Activated T-helper 17 cell treated with anti-CD3 and anti-CD28 coated beads, Interleukin-2, amount 50 U/mL, for 72 hours (primary cell): ENCODE measurements around the gene TTC39C. TPM values are rescaled to one million over a fixed set of nuclear protein-coding genes. Genes with fewer than 3 reads are reported as not detected.
A peak's percentile ranks its signal among the peaks of the same experiment; 100 is the strongest.

ENCODE experiments used
- ATAC-seq: fragments of 150-1000 bp; cut with Tn5 transposase; replicated peaks from 2 replicates; pipeline ENCODE4 v1.10.0; 2021; ENCODE audit warnings: mild to moderate bottlenecking, moderate library complexity
- H3K27ac Mint-ChIP-seq: one replicate; pipeline ENCODE4 v1.8.0; 2022; ENCODE audit warnings: mixed read lengths
- H3K27me3 Mint-ChIP-seq: one replicate; pipeline ENCODE4 v1.8.0; 2022; ENCODE audit warnings: mixed read lengths
- H3K36me3 Mint-ChIP-seq: one replicate; pipeline ENCODE4 v1.8.0; 2022; ENCODE audit warnings: low read depth, mild to moderate bottlenecking, mixed read lengths
- H3K4me1 Mint-ChIP-seq: one replicate; pipeline ENCODE4 v1.8.0; 2022; ENCODE audit warnings: mixed read lengths
- H3K4me3 Mint-ChIP-seq: one replicate; pipeline ENCODE4 v1.8.0; 2022; ENCODE audit warnings: mild to moderate bottlenecking, mixed read lengths
- H3K9me3 Mint-ChIP-seq: one replicate; pipeline ENCODE4 v1.8.0; 2022; ENCODE audit warnings: mixed read lengths
- total RNA-seq, 2 donors: library from RNA; stranded (reverse); gene quantifications; one replicate each; pipeline ENCODE4 v1.2.3, GENCODE V29; 2022

TTC39C gene
- total RNA-seq, 2 donors from 2014 or later, result 59.6 to 76.7 TPM

- Mint-ChIP-seq H3K9me3 (no peaks in the 10 kb centered on the region), H3K27ac (no peak overlapping the region), H3K36me3 (no peaks in the 10 kb centered on the region), H3K4me3 (no peak overlapping the region), H3K4me1 (no peaks in the 10 kb centered on the region), H3K27me3 (no peaks in the 10 kb centered on the region)
- ATAC-seq, result no peak
These were observed 143.3 kb downstream of the TTC39C start for GRCh38 chr18:24157855-24158254.

- ATAC-seq, result no peak
- no peaks in the 10 kb centered on the region for H3K9me3 Mint-ChIP-seq
- no peak overlapping the region for H3K4me3 Mint-ChIP-seq
- H3K27ac Mint-ChIP-seq, result no peak overlapping the region
- no peaks in the 10 kb centered on the region for H3K27me3 Mint-ChIP-seq
- H3K36me3 Mint-ChIP-seq, result peaks cover 8% of the 10 kb centered on the region
- H3K4me1 Mint-ChIP-seq, result no peaks in the 10 kb centered on the region
These were observed 145.5 kb downstream of the TTC39C start for GRCh38 chr18:24160086-24160485.

- H3K27me3 Mint-ChIP-seq, result no peaks in the 10 kb centered on the region
- no peak overlapping the region for H3K4me3 Mint-ChIP-seq
- H3K9me3 Mint-ChIP-seq, result no peaks in the 10 kb centered on the region
- H3K27ac Mint-ChIP-seq, result no peak overlapping the region
- no peak for ATAC-seq
- no peaks in the 10 kb centered on the region for H3K4me1 Mint-ChIP-seq
- H3K36me3 Mint-ChIP-seq, result peaks cover 9% of the 10 kb centered on the region
These were observed 146.8 kb downstream of the TTC39C start for GRCh38 chr18:24161304-24161703.

GRCh38 chr18:24168496-24168895 is 153.9 kb downstream of the TTC39C start:
- no peaks in the 10 kb centered on the region for H3K27me3 Mint-ChIP-seq
- no peak for ATAC-seq
- no peaks in the 10 kb centered on the region for H3K4me1 Mint-ChIP-seq
- peaks cover 9% of the 10 kb centered on the region for H3K36me3 Mint-ChIP-seq
- no peaks in the 10 kb centered on the region for H3K9me3 Mint-ChIP-seq
- no peak overlapping the region for H3K4me3 Mint-ChIP-seq
- H3K27ac Mint-ChIP-seq, result no peak overlapping the region

- no peak for ATAC-seq
- H3K9me3 Mint-ChIP-seq, result no peaks in the 10 kb centered on the region
- H3K27me3 Mint-ChIP-seq, result no peaks in the 10 kb centered on the region
- H3K4me1 Mint-ChIP-seq, result peaks cover 5% of the 10 kb centered on the region
- no peak overlapping the region for H3K27ac Mint-ChIP-seq
- H3K36me3 Mint-ChIP-seq, result no peaks in the 10 kb centered on the region
- H3K4me3 Mint-ChIP-seq, result no peak overlapping the region
These were observed 155.8 kb downstream of the TTC39C start for GRCh38 chr18:24170360-24170759.

- ATAC-seq, result peak; percentile 50
- H3K36me3 Mint-ChIP-seq, result no peaks in the 10 kb centered on the region
- no peak overlapping the region for H3K27ac Mint-ChIP-seq
- H3K9me3 Mint-ChIP-seq, result no peaks in the 10 kb centered on the region
- peaks cover 5% of the 10 kb centered on the region for H3K4me1 Mint-ChIP-seq
- no peak overlapping the region for H3K4me3 Mint-ChIP-seq
- no peaks in the 10 kb centered on the region for H3K27me3 Mint-ChIP-seq
These were observed 159.4 kb downstream of the TTC39C start for GRCh38 chr18:24173997-24174396.

- Mint-ChIP-seq H3K4me3 (no peak overlapping the region), H3K27ac (no peak overlapping the region), H3K27me3 (no peaks in the 10 kb centered on the region), H3K4me1 (peaks cover 5% of the 10 kb centered on the region), H3K36me3 (no peaks in the 10 kb centered on the region), H3K9me3 (no peaks in the 10 kb centered on the region)
- ATAC-seq, result no peak
These were observed 162.3 kb downstream of the TTC39C start for GRCh38 chr18:24176727-24177416.

- no peaks in the 10 kb centered on the region for H3K27me3 Mint-ChIP-seq
- H3K27ac Mint-ChIP-seq, result no peak overlapping the region
- no peak overlapping the region for H3K4me3 Mint-ChIP-seq
- no peaks in the 10 kb centered on the region for H3K36me3 Mint-ChIP-seq
- peaks cover 5% of the 10 kb centered on the region for H3K4me1 Mint-ChIP-seq
- ATAC-seq, result no peak
- H3K9me3 Mint-ChIP-seq, result no peaks in the 10 kb centered on the region
These were observed 163.1 kb downstream of the TTC39C start for GRCh38 chr18:24177499-24178133.

- Mint-ChIP-seq H3K4me1 (no peaks in the 10 kb centered on the region), H3K27me3 (no peaks in the 10 kb centered on the region), H3K4me3 (no peak overlapping the region), H3K27ac (no peak overlapping the region), H3K9me3 (no peaks in the 10 kb centered on the region), H3K36me3 (no peaks in the 10 kb centered on the region)
- ATAC-seq, result no peak
These were observed 165.5 kb downstream of the TTC39C start for GRCh38 chr18:24180048-24180447.

- Mint-ChIP-seq H3K27me3 (no peaks in the 10 kb centered on the region), H3K4me3 (no peak overlapping the region), H3K36me3 (no peaks in the 10 kb centered on the region), H3K27ac (no peak overlapping the region), H3K4me1 (no peaks in the 10 kb centered on the region), H3K9me3 (no peaks in the 10 kb centered on the region)
- no peak for ATAC-seq
These were observed 167.3 kb downstream of the TTC39C start for GRCh38 chr18:24181806-24182205.

Other genes starting within 250 kb of the TTC39C start
- 1 to 10 TPM; 4.7 to 5.2 TPM for gene CABYR, start 124.3 kb downstream of the TTC39C start, total RNA-seq